ENCODE measurements around the gene EPB41L2. TPM values are rescaled to one million over a fixed set of nuclear protein-coding genes. Genes with fewer than 3 reads are reported as not detected.

Gene EPB41L2
- total RNA-seq, 2 donors from 2014 or later, result 160 to 189 TPM

DNA sequence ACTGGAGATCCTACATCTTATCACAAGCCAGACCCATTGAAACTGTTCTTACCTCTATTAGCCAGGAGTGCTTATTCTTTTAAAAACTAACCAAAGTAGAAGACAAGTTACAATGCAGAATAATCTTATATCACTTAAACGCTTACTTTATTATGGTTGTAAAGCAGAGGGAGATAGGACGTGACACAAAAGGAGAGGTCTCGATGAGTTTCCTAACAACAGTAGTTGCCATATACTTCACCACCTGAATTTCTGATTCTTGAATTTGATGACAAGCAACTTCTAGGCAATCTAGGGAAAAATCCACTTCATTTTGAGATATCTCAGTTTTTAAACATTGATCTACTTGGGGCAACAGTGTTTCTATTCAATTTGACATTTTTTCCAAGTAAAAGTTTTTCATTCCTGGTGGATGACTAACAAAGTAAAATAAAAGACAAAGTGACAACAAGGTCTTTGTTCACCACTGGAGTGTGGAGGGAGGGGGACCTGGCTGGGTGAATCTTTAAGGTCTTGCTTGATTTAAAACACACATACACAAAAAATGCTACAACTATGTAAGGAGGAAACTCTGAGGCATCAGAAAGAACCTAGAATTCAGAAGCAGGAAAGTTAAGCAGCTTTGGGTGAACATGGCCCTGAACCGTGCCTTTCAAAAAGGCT is 125.0 kb downstream of the EPB41L2 start:
- no peaks in the 10 kb centered on the region for H3K27me3 Mint-ChIP-seq (ENCODE audit: insufficient read depth)
- H3K36me3 Mint-ChIP-seq (ENCODE audit: low read depth), result peaks cover 9% of the 10 kb centered on the region
- Histone ChIP-seq H3K36me3 (ENCODE audit: control insufficient read depth, insufficient read depth, low read length) (peaks cover 3% of the 10 kb centered on the region), H3K9me3 (ENCODE audit: control insufficient read depth, low read length) (no peaks in the 10 kb centered on the region), H3K27me3 (ENCODE audit: control insufficient read depth, insufficient read depth, low read length, poor library complexity, severe bottlenecking) (no peaks in the 10 kb centered on the region), H3K4me1 (ENCODE audit: control insufficient read depth, insufficient read depth, low read length) (peaks cover 6% of the 10 kb centered on the region), H3K4me3 (ENCODE audit: low read length) (no peak overlapping the region), H3K9ac (ENCODE audit: extremely low read depth, low read length, poor library complexity, severe bottlenecking) (no peak overlapping the region), H3K27ac (ENCODE audit: low read depth, low read length) (no peak overlapping the region)
- WGBS, 2 experiments (ENCODE audit: insufficient coverage in 1 of 2, insufficient read length in 1 of 2), result 95 to 100% methylated on average over 3 to 4 of the region's 4 CpGs
- TF ChIP-seq CTCF (conservative IDR thresholded peaks at IDR 0.05), result no peak
- peak overlapping the region; percentile 81 for H3K27ac Mint-ChIP-seq
- H3K4me1 Mint-ChIP-seq, result peaks cover 41% of the 10 kb centered on the region
- no peak for DNase-seq
- no peak overlapping the region for H3K4me3 Mint-ChIP-seq
- no peaks in the 10 kb centered on the region for H3K9me3 Mint-ChIP-seq

- Histone ChIP-seq H3K9me3 (ENCODE audit: control insufficient read depth, low read length) (no peaks in the 10 kb centered on the region), H3K9ac (ENCODE audit: extremely low read depth, low read length, poor library complexity, severe bottlenecking) (no peak overlapping the region), H3K27me3 (ENCODE audit: control insufficient read depth, insufficient read depth, low read length, poor library complexity, severe bottlenecking) (no peaks in the 10 kb centered on the region), H3K4me1 (ENCODE audit: control insufficient read depth, insufficient read depth, low read length) (peaks cover 6% of the 10 kb centered on the region), H3K4me3 (ENCODE audit: low read length) (no peak overlapping the region), H3K36me3 (ENCODE audit: control insufficient read depth, insufficient read depth, low read length) (peaks cover 3% of the 10 kb centered on the region), H3K27ac (ENCODE audit: low read depth, low read length) (no peak overlapping the region)
- no peak overlapping the region for H3K27ac Mint-ChIP-seq
- no peaks in the 10 kb centered on the region for H3K9me3 Mint-ChIP-seq
- H3K4me3 Mint-ChIP-seq, result no peak overlapping the region
- 93 to 98% methylated on average over 4 to 5 of the region's 5 CpGs for WGBS, 2 experiments (ENCODE audit: insufficient coverage in 1 of 2, insufficient read length in 1 of 2)
- no peaks in the 10 kb centered on the region for H3K36me3 Mint-ChIP-seq (ENCODE audit: low read depth)
- H3K27me3 Mint-ChIP-seq (ENCODE audit: insufficient read depth), result no peaks in the 10 kb centered on the region
- no peak for DNase-seq
- no peak for TF ChIP-seq CTCF (conservative IDR thresholded peaks at IDR 0.05)
- H3K4me1 Mint-ChIP-seq, result peaks cover 44% of the 10 kb centered on the region
Measured at GRCh38 chr6:130936933-130937332, 126.1 kb downstream of the EPB41L2 start.

DNA sequence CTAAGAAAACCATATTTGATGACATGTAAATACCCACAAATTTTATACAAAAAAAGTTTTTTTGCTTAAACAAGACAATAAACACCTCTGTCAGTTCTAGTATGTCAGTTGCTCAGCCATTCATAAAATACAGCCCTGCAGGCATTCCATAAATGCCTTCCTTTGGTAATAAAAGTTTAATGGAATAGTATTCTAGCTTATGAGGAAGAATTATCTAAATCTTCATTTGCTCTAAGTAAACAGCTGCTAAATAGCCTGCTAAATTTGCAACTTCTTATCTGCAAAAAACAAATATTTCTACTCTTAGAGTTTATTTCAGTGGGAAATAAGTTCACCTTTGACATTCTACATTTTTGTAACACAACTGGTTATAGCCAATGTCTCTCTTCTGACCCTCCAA is 127.1 kb downstream of the EPB41L2 start:
- no peak for TF ChIP-seq CTCF (conservative IDR thresholded peaks at IDR 0.05)

More for the DNA sequence above, 127.1 kb downstream of the EPB41L2 start:
- H3K4me1 Mint-ChIP-seq, result peaks cover 44% of the 10 kb centered on the region
- peaks cover 4% of the 10 kb centered on the region for H3K9me3 Mint-ChIP-seq
- H3K9ac ChIP-seq (ENCODE audit: extremely low read depth, low read length, poor library complexity, severe bottlenecking), result no peak overlapping the region
- H3K36me3 Mint-ChIP-seq (ENCODE audit: low read depth), result peaks cover 3% of the 10 kb centered on the region
- no peak overlapping the region for H3K27ac Mint-ChIP-seq
- H3K27ac ChIP-seq (ENCODE audit: low read depth, low read length), result no peak overlapping the region
- H3K9me3 ChIP-seq (ENCODE audit: control insufficient read depth, low read length), result no peaks in the 10 kb centered on the region
- no peak for DNase-seq
- H3K27me3 Mint-ChIP-seq (ENCODE audit: insufficient read depth), result no peaks in the 10 kb centered on the region
- H3K4me3 Mint-ChIP-seq, result no peak overlapping the region
- H3K36me3 ChIP-seq (ENCODE audit: control insufficient read depth, insufficient read depth, low read length), result no peaks in the 10 kb centered on the region
- no peaks in the 10 kb centered on the region for H3K27me3 ChIP-seq (ENCODE audit: control insufficient read depth, insufficient read depth, low read length, poor library complexity, severe bottlenecking)
- H3K4me3 ChIP-seq (ENCODE audit: low read length), result no peak overlapping the region
- H3K4me1 ChIP-seq (ENCODE audit: control insufficient read depth, insufficient read depth, low read length), result peaks cover 6% of the 10 kb centered on the region

All from endodermal cell (in vitro differentiated cells).